Left lung (tissue), 10 donors: ENCODE results near the gene PERCC1. TPM values are rescaled to one million over a fixed set of nuclear protein-coding genes. Genes with fewer than 3 reads are reported as not detected.
"Not testable (repeated sequence)": the region's sequence is repeated elsewhere in the genome, so short reads cannot be mapped to it uniquely, and the experiment has no call there.

Experiments used
- ATAC-seq: fragments of 200-7000 bp; cut with Tn5 transposase; one replicate; pipeline ENCODE4 v1.9.1; 2020; ENCODE audit warnings: moderate library complexity
- DNase-seq, 4 donors: peaks; one replicate each; pipeline ENCODE4 v3.0.0-alpha.2; 2013 to 2020
- H3K27ac ChIP-seq, 2 donors: fragments of 200-600 bp; sonication (generic) in 1 of 2; one replicate each; pipeline versions ENCODE4 v1.5.0 to v1.8.0; 2020 to 2021
- H3K27me3 ChIP-seq, 2 donors: fragments of 200-600 bp; sonication (generic) in 1 of 2; one replicate each; pipeline versions ENCODE4 v1.5.0 to v1.8.0; 2020 to 2021
- H3K36me3 ChIP-seq, 2 donors: fragments of 200-600 bp; sonication (generic) in 1 of 2; one replicate each; pipeline versions ENCODE4 v1.5.0 to v1.8.0; 2020 to 2021
- H3K4me1 ChIP-seq, 2 donors: fragments of 200-600 bp; one replicate each; pipeline ENCODE4 v1.8.0; 2021
- H3K4me3 ChIP-seq, 2 donors: fragments of 200-600 bp; sonication (generic) in 1 of 2; one replicate each; pipeline versions ENCODE4 v1.5.0 to v1.8.0; 2020 to 2021; ENCODE audit warnings: mild to moderate bottlenecking in 1 of 2
- H3K9me3 ChIP-seq, 2 donors: fragments of 200-600 bp; sonication (generic) in 1 of 2; one replicate each; pipeline versions ENCODE4 v1.5.0 to v1.8.0; 2020 to 2021
- CTCF ChIP-seq, 2 donors: fragments of 200-600 bp; sonication (generic) in 1 of 2; IDR thresholded peaks; one replicate each; pipeline versions ENCODE4 v1.5.0 to v1.8.0; 2021; ENCODE audit warnings: antibody characterized with exemption in 2 of 2
- intact Hi-C, 2 donors: fragments of 100-400 bp; cut with DNase I; formaldehyde crosslinking; loops; one replicate each; pipeline versions ENCODE4 v1.11.2 to v1.14.2; 2022
- polyA plus RNA-seq, 6 donors: library from polyadenylated mRNA; unstranded; fragments of 120-200 nt; gene quantifications; one replicate each; pipeline ENCODE4 v1.2.1, GENCODE V29; 2013; ENCODE audit not compliant: insufficient read length in 6 of 6
- total RNA-seq, 2 donors: library from RNA; stranded (reverse); fragmentation: NEBNext Ultra II Directional; extraction: Animal tissue kit (Norgen Biotek cat#: 25700); gene quantifications; one replicate each; pipeline ENCODE4 v1.2.1, GENCODE V29; 2021
- donor health status: DM: no; HTN: yes; CAD: no.
- donor health status: DM: no; HTN: no; CAD: no.

PERCC1 gene
- total and polyA plus RNA-seq, 8 donors: 0.31 to 4.4 (median 3.3) TPM; not detected in 1

- no peak for TF ChIP-seq CTCF (IDR thresholded peaks at IDR 0.05)
- H3K36me3 ChIP-seq: no peaks in the 10 kb centered on the region
- H3K27ac ChIP-seq: peak overlapping the region; percentile 58 to 94
- H3K4me1 ChIP-seq: peaks cover 21 to 64% of the 10 kb centered on the region in 2 donors
- H3K27me3 ChIP-seq: no peaks in the 10 kb centered on the region
- peak overlapping the region; percentile 76 to 91 for H3K4me3 ChIP-seq
- H3K9me3 ChIP-seq: no peaks in the 10 kb centered on the region
- ATAC-seq (no peak), DNase-seq (peak in 1 of 4 donors; percentile 81)
- intact Hi-C loops: no loop called here
Observed at GRCh38 chr16:1474082-1474795, 43.4 kb downstream of the PERCC1 start.

GRCh38 chr16:1474796-1475551 is 44.1 kb downstream of the PERCC1 start, which contains the start of gene CLCN7:
TSS of gene CLCN7 (minus strand) at chr16:1475028. CDS start at chr16:1474974, 54 bp downstream.
- peak; percentile 91 for ATAC-seq
- Histone ChIP-seq H3K4me3 (peak within 1 kb of the TSS; percentile 76 to 91), H3K36me3 (no peaks in the 10 kb centered on the region), H3K27me3 (no peaks in the 10 kb centered on the region), H3K27ac (peak within 1 kb of the TSS; percentile 78 to 94), H3K4me1 (peaks cover 21 to 56% of the 10 kb centered on the region in 2 donors), H3K9me3 (no peaks in the 10 kb centered on the region)
- DNase-seq: peak; percentile 78 to 97 (median 90)
- no peak for TF ChIP-seq CTCF (IDR thresholded peaks at IDR 0.05)
- intact Hi-C loops: no loop called here

- intact Hi-C loops: no loop called here
- H3K27me3 ChIP-seq: no peaks in the 10 kb centered on the region
- H3K9me3 ChIP-seq: no peaks in the 10 kb centered on the region
- no peaks in the 10 kb centered on the region for H3K36me3 ChIP-seq
- peaks cover 16 to 50% of the 10 kb centered on the region in 2 donors for H3K4me1 ChIP-seq
- no peak for TF ChIP-seq CTCF (IDR thresholded peaks at IDR 0.05)
- peak overlapping the region; percentile 76 to 91 for H3K4me3 ChIP-seq
- ATAC-seq (no peak), DNase-seq (no peak)
- peak overlapping the region; percentile 78 to 94 for H3K27ac ChIP-seq
Observed at GRCh38 chr16:1475552-1476114, 44.8 kb downstream of the PERCC1 start.

- Histone ChIP-seq H3K36me3 (no peaks in the 10 kb centered on the region), H3K27ac (no peak overlapping the region), H3K27me3 (no peaks in the 10 kb centered on the region), H3K4me3 (no peak overlapping the region), H3K9me3 (no peaks in the 10 kb centered on the region), H3K4me1 (peaks cover 8 to 36% of the 10 kb centered on the region in 2 donors)
- ATAC-seq (no peak), DNase-seq (no peak)
- no peak for TF ChIP-seq CTCF (IDR thresholded peaks at IDR 0.05)
- intact Hi-C loops: no loop called here
Observed at GRCh38 chr16:1477033-1477432, 46.2 kb downstream of the PERCC1 start.

GRCh38 chr16:1478937-1479336 is 48.1 kb downstream of the PERCC1 start:
- intact Hi-C loops, H3K4me3 ChIP-seq, H3K27me3 ChIP-seq, H3K36me3 ChIP-seq, H3K9me3 ChIP-seq, ATAC-seq, DNase-seq, H3K27ac ChIP-seq: not testable (repeated sequence)
- peaks cover 4 to 17% of the 10 kb centered on the region in 2 donors for H3K4me1 ChIP-seq
